RWPE2 (cell line): Measurements from ENCODE around the gene RSRC1.

Experiments used
- ATAC-seq: fragments of 200-7000 bp; cut with Tn5 transposase; 3 replicates; pipeline ENCODE4 v1.9.1; 2021; ENCODE audit warnings: low read depth
- DNase-seq: peaks from one replicate; pipeline ENCODE4 v3.0.0-alpha.2; 2020; ENCODE audit warnings: low spot score
- H3K27ac ChIP-seq: fragments of 450-650 bp; 2 replicates; pipeline ENCODE4 v1.5.1; 2017; ENCODE audit warnings: mild to moderate bottlenecking; ENCODE audit not compliant: poor library complexity, severe bottlenecking
- H3K27me3 ChIP-seq: fragments of 250-450 bp; sonication (Bioruptor Pico); 2 replicates; pipeline ENCODE4 v1.5.1; 2021; ENCODE audit warnings: mild to moderate bottlenecking, moderate library complexity; ENCODE audit not compliant: insufficient read depth, poor library complexity, severe bottlenecking
- H3K36me3 ChIP-seq: fragments of 250-450 bp; sonication (Bioruptor Pico); 2 replicates; pipeline ENCODE4 v1.5.1; 2020; ENCODE audit warnings: low read depth, mild to moderate bottlenecking, moderate library complexity
- H3K4me1 ChIP-seq: fragments of 250-450 bp; sonication (Bioruptor Pico); 2 replicates; pipeline ENCODE4 v1.5.1; 2021; ENCODE audit warnings: mild to moderate bottlenecking, moderate library complexity; ENCODE audit not compliant: insufficient read depth, poor library complexity, severe bottlenecking
- H3K4me3 ChIP-seq: fragments of 250-450 bp; sonication (Bioruptor Pico); 2 replicates; pipeline ENCODE4 v1.5.1; 2021; ENCODE audit warnings: mild to moderate bottlenecking, moderate library complexity; ENCODE audit not compliant: severe bottlenecking
- H3K9me3 ChIP-seq: fragments of 250-450 bp; sonication (Bioruptor Pico); 2 replicates; pipeline ENCODE4 v1.5.1; 2021; ENCODE audit warnings: mild to moderate bottlenecking, moderate library complexity; ENCODE audit not compliant: severe bottlenecking
- TF ChIP-seq, protein P1 (sequence below): fragments of 450-650 bp; IDR thresholded peaks from one replicate; pipeline ENCODE4 v1.5.1; 2017; ENCODE audit warnings: mild to moderate bottlenecking, moderate library complexity; ENCODE audit not compliant: poor library complexity, severe bottlenecking

RSRC1 gene

DNA sequence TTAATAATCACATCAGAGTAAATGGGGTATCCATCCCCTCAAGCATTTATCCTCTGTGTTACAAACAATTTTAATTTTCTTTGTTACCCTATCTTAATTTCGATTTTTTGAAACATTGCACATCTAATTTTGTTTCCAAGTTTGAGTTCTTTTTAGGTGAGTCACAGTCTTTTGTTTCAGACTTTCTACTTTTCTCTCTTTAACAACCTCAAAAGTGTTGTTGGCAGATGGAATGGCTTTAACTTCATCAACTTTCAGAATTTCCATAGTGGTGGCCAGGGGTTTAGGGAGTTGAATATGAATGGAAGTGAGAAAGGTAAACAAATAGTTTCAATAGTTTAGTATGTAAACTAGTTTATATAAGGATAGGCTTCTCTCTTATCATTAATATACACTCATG is 238.1 kb downstream of the RSRC1 start:
- TF ChIP-seq, protein P1, sequence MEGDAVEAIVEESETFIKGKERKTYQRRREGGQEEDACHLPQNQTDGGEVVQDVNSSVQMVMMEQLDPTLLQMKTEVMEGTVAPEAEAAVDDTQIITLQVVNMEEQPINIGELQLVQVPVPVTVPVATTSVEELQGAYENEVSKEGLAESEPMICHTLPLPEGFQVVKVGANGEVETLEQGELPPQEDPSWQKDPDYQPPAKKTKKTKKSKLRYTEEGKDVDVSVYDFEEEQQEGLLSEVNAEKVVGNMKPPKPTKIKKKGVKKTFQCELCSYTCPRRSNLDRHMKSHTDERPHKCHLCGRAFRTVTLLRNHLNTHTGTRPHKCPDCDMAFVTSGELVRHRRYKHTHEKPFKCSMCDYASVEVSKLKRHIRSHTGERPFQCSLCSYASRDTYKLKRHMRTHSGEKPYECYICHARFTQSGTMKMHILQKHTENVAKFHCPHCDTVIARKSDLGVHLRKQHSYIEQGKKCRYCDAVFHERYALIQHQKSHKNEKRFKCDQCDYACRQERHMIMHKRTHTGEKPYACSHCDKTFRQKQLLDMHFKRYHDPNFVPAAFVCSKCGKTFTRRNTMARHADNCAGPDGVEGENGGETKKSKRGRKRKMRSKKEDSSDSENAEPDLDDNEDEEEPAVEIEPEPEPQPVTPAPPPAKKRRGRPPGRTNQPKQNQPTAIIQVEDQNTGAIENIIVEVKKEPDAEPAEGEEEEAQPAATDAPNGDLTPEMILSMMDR: no peak
- no peaks in the 10 kb centered on the region for H3K36me3 ChIP-seq
- DNase-seq: no peak
- H3K9me3 ChIP-seq: no peaks in the 10 kb centered on the region
- no peak overlapping the region for H3K4me3 ChIP-seq
- ATAC-seq: no peak
- H3K27ac ChIP-seq: no peak overlapping the region
- no peaks in the 10 kb centered on the region for H3K27me3 ChIP-seq
- no peaks in the 10 kb centered on the region for H3K4me1 ChIP-seq

GRCh38 chr3:158350971-158351370 is 241.1 kb downstream of the RSRC1 start:
- no peak overlapping the region for H3K4me3 ChIP-seq
- no peaks in the 10 kb centered on the region for H3K36me3 ChIP-seq
- H3K27me3 ChIP-seq: no peaks in the 10 kb centered on the region
- H3K4me1 ChIP-seq: no peaks in the 10 kb centered on the region
- no peaks in the 10 kb centered on the region for H3K9me3 ChIP-seq
- no peak overlapping the region for H3K27ac ChIP-seq
- TF ChIP-seq, protein P1: no peak
- DNase-seq (no peak), ATAC-seq (no peak)

DNA sequence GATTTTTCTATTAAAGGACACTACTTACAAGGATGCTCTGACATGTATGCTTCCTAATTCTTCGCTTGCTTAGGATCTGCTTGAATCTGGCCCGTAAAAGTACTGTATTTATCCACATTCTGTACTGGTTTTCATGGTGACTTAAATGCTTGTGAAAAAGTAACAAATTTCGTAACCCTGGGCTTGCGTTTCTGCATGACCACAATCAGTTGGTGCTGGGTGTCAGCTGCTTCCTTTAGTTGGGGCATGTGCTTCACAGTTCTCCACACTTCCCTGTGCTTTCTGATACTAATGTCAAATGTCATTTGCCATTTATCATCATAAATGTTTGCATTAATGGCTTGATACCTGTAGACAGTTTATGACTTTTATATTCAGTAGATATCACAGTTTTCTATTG is 242.7 kb downstream of the RSRC1 start:
- Histone ChIP-seq H3K4me1 (no peaks in the 10 kb centered on the region), H3K36me3 (no peaks in the 10 kb centered on the region), H3K9me3 (no peaks in the 10 kb centered on the region), H3K4me3 (no peak overlapping the region), H3K27ac (no peak overlapping the region), H3K27me3 (no peaks in the 10 kb centered on the region)
- DNase-seq (no peak), ATAC-seq (no peak)
- TF ChIP-seq, protein P1: no peak

DNA sequence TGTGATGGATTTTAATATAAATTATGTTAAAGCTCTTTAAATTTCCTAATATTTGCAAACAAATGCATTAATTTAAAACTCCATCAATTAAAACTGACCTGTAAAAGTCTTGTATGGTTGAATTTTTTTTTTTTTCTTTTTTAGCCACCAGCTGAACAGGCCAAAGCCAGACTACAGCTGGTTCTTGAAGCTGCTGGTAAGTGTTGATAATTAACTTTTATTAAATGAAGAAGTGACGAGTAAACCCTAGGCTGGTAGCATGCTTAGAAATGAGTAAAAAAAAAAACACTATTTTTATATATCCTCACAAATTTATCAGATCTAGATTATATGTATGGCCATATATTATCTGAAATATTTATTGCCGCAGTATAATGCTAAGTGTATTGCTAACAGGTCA is 244.8 kb downstream of the RSRC1 start:
- H3K27ac ChIP-seq: no peak overlapping the region
- no peaks in the 10 kb centered on the region for H3K36me3 ChIP-seq
- H3K4me3 ChIP-seq: no peak overlapping the region
- no peak for DNase-seq
- H3K27me3 ChIP-seq: no peaks in the 10 kb centered on the region
- H3K4me1 ChIP-seq: no peaks in the 10 kb centered on the region
- no peaks in the 10 kb centered on the region for H3K9me3 ChIP-seq
- ATAC-seq: no peak
- TF ChIP-seq, protein P1: no peak

DNA sequence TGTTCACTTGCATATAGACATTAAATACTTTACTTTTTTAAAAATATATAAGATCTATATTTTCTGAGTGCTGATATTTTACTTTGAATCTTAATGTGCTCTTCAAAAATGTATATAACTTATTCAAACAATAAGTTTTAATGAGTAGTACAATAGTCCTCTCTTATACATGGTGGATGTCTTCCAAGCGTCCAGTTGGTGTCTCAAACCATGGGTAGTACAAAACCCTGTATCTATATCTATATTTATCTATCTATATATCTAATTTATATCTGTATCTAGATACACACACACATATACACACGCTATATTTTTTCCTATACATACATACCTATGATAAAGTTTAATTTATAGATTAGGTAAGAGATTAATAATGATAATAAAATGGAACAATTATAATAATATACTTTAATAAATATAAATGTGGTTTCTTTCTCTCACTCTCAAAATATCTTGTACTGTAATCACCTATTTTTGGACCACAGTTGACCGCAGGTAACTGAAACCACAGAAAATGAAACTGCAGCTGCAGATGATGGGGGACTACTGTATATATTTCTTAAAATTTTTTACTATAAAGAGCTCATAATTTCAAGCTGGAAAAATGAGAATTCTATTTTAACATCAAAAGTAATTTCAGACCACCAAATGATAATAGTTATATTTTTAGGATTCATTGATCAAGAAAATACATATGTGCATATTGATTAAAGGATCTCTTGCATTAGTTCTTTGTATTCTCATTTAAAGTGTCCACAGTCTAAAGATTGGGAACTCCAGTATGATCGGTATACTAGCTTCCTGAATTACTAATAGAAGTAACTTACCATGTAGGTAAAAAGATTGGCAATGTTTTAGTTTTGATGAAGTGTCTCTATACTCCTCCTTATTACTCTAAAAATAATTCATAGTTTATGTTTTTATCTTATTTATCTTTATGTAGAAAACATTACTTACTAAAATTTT is 246.0 kb downstream of the RSRC1 start:
- DNase-seq (no peak), ATAC-seq (no peak)
- Histone ChIP-seq H3K4me3 (no peak overlapping the region), H3K36me3 (no peaks in the 10 kb centered on the region), H3K27ac (no peak overlapping the region), H3K4me1 (no peaks in the 10 kb centered on the region), H3K9me3 (no peaks in the 10 kb centered on the region), H3K27me3 (no peaks in the 10 kb centered on the region)
- TF ChIP-seq, protein P1: no peak
